ENCODE results near the gene THAP5.

The THAP5 gene

DNA sequence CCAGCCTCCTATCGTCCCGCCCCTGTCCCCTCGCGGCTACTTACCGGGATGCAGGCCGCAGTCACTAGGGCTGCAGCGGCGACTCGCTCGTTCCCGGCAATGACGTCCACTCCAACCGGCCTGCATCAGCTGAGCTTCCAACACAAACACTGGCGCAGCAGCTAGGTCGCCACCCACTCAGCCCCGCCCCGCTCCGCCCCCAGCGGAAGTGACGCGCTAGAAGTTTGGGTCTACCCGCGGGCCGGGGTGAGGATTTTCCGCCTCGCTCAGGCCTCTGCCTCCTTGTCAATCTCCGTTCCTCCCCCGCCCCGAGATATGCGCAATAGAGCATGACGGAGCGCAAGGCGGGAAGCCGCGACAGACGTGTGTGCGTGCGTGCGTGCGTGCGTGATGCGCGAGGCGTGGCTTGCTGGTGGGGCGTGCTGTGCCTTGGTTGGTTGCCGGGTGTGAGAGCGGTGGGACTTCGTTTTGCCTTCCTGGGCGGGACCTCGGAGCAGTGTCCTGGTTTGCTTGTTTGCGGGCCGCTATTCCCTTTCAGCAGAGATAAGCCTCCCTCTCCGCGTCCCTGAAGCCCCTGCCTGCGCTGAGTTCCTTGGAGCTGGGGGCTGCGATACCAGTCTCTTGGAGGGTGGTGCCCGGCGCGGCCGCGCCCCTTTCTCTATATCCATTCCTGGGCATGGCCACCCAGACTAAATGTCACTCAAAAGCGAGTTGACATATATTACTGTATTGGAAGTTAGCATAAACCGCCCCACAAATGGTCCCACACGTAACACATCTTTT, 43.3 kb downstream of the THAP5 start, which contains the start of gene PNPLA8:
Gene PNPLA8, minus strand, starts transcription at position 151 of the 783 bp plus-strand sequence. CDS start 10,644 bp downstream, outside the sequence.
- DNase-seq: peak; percentile 100
- in situ Hi-C loops (cut with HindIII; ENCODE audit: low pct_ligation_motif_present, low sequenced_read_pairs): no loop called here
- peak within 1 kb of the TSS; percentile 91 for H3K4me3 ChIP-seq (ENCODE audit: low read depth, low read length)
- H3K27me3 ChIP-seq (replicated peaks): no peaks in the 10 kb centered on the region
- TF ChIP-seq, protein P1, sequence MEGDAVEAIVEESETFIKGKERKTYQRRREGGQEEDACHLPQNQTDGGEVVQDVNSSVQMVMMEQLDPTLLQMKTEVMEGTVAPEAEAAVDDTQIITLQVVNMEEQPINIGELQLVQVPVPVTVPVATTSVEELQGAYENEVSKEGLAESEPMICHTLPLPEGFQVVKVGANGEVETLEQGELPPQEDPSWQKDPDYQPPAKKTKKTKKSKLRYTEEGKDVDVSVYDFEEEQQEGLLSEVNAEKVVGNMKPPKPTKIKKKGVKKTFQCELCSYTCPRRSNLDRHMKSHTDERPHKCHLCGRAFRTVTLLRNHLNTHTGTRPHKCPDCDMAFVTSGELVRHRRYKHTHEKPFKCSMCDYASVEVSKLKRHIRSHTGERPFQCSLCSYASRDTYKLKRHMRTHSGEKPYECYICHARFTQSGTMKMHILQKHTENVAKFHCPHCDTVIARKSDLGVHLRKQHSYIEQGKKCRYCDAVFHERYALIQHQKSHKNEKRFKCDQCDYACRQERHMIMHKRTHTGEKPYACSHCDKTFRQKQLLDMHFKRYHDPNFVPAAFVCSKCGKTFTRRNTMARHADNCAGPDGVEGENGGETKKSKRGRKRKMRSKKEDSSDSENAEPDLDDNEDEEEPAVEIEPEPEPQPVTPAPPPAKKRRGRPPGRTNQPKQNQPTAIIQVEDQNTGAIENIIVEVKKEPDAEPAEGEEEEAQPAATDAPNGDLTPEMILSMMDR (IDR thresholded peaks at IDR 0.05; ENCODE audit: low read depth, low read length, missing control alignments): no peak
- H3K27ac ChIP-seq: peak within 1 kb of the TSS; percentile 98
- no peaks in the 10 kb centered on the region for H3K36me3 ChIP-seq (replicated peaks)

DNA sequence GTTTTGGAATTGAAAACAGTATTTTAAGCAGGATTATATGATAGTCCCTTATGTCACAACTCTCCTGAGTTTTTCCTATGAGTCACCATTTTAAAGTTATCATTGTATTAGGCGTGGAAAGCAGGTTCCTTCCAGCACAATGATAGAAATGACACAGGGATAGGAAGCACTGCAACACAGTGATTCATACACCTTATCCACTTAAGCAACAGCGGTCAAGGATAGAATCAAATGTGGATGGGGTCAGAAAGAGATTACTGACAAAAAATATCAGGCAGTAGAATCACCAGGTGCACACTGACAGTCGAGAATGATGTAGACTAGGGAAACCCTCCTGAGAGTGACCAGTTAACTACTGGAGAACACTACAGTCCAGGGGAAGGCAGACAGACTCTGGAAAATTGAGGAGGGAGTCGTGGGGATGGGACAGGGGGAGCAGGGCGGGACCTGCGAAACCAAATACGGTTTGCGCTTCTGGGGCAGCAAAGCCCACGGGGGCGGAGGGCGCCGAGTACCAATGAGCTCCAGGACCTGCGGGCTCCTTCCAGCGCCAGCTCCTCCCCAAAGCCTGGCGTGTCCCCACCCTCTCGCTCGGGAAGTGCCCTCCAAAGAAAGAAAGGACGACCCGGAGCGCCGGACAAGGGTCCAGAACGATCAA, 44.0 kb downstream of the THAP5 start:
- no peaks in the 10 kb centered on the region for H3K36me3 ChIP-seq (replicated peaks)
- H3K4me3 ChIP-seq (ENCODE audit: low read depth, low read length): peak overlapping the region; percentile 91
- peak overlapping the region; percentile 98 for H3K27ac ChIP-seq
- H3K27me3 ChIP-seq (replicated peaks): no peaks in the 10 kb centered on the region
- in situ Hi-C loops (cut with HindIII; ENCODE audit: low pct_ligation_motif_present, low sequenced_read_pairs): no loop called here
- DNase-seq: peak; percentile 57
- TF ChIP-seq, protein P1 (IDR thresholded peaks at IDR 0.05; ENCODE audit: low read depth, low read length, missing control alignments): no peak

DNA sequence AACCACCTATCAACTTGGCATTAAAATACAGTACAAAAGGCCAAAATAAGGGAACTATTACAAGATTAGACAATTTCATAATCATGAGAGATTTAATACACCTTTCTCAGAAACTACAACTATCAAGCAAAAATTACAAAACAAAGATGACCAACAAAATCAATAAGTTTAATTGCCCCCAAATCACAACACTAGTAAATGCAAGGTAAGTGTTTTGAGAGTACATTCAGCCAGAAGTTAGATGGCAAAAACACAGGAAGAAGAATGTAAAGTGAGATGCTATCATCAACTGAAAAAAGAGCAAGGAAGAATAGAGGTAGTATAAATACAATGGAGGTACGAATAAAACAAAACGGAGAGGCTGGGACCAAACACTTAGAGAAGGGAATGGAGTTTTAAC, 46.7 kb downstream of the THAP5 start:
- Histone ChIP-seq H3K36me3 (replicated peaks) (peaks cover 6% of the 10 kb centered on the region), H3K27me3 (replicated peaks) (no peaks in the 10 kb centered on the region), H3K27ac (no peak overlapping the region), H3K4me3 (ENCODE audit: low read depth, low read length) (no peak overlapping the region)
- in situ Hi-C loops (cut with HindIII; ENCODE audit: low pct_ligation_motif_present, low sequenced_read_pairs): no loop called here
- no peak for DNase-seq
- TF ChIP-seq, protein P1 (IDR thresholded peaks at IDR 0.05; ENCODE audit: low read depth, low read length, missing control alignments): no peak

DNA sequence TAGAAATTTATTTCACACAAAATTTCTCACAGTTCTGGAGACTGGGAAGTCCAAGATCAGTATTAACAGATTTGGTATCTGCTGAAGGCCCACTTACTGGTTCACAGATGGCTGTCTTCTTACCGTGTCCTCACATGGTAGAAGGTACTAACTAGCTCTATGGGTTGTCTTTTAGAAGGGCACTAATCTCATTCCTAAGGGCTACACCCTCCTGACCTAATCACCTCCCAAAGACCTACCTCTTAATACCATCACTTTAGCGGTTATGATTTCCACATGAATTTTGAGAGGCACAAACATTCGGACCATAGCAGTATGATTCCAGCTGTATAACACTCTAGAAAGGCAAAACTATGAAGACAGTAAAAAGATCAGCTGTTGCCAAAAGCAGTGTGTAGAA, 51.6 kb downstream of the THAP5 start:
- TF ChIP-seq, protein P1 (IDR thresholded peaks at IDR 0.05; ENCODE audit: low read depth, low read length, missing control alignments): no peak
- H3K4me3 ChIP-seq (ENCODE audit: low read depth, low read length): no peak overlapping the region
- no peak overlapping the region for H3K27ac ChIP-seq
- H3K27me3 ChIP-seq (replicated peaks): no peaks in the 10 kb centered on the region
- in situ Hi-C loops (cut with HindIII; ENCODE audit: low pct_ligation_motif_present, low sequenced_read_pairs): no loop called here
- peaks cover 22% of the 10 kb centered on the region for H3K36me3 ChIP-seq (replicated peaks)
- DNase-seq: no peak

DNA sequence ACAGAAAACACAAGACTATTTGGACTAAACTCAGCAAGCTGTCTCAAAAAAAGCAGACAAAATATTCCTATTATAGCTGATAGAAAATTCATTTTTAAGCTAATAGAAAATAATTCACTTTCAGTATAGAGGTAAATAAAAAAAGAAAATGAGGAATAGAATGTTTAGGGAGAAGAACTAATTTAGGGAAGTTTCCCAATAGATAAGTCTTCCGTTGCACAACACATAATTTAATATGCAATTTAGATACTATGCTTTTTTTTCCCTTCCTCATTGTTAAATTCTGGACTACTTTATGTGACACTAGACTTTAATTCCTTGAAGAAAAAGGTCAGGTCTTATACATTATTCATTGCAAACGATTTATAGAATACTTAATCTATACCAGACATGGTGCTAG, 53.9 kb downstream of the THAP5 start:
- Histone ChIP-seq H3K27me3 (replicated peaks) (no peaks in the 10 kb centered on the region), H3K36me3 (replicated peaks) (peaks cover 22% of the 10 kb centered on the region), H3K4me3 (ENCODE audit: low read depth, low read length) (no peak overlapping the region), H3K27ac (no peak overlapping the region)
- no peak for DNase-seq
- TF ChIP-seq, protein P1 (IDR thresholded peaks at IDR 0.05; ENCODE audit: low read depth, low read length, missing control alignments): no peak
- in situ Hi-C loops (cut with HindIII; ENCODE audit: low pct_ligation_motif_present, low sequenced_read_pairs): no loop called here
